Measurements from ENCODE around the gene PCBP2.
"Not testable (repeated sequence)": the region's sequence is repeated elsewhere in the genome, so short reads cannot be mapped to it uniquely, and the experiment has no call there.

Gene PCBP2

DNA sequence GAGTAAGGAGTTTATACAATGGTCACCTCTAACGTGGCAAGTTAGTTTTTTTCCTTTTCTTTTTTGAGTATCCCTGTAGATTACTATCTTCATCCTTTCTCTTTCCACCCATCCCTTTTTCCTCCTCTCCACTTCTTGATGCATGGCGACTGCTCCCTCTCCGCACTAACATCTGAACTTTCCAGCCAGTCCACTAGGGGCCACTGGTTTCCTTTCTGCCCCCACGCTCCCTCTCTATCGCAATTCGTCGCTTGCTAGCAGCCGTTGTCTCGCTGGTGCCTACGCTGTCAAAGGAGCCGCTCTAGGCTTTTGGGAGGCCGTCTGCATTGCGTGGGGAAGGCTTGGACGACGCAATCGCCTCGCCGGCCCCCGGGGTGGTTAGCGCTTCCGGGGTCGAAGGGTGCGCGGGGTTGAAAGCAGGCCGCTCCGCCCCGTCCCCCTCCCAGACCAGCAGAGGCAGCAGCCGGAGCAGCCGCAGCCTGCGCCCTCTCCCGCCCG is at the start of gene PCBP2:
Gene PCBP2 (plus strand): TSS at position 442 of the 498 bp plus-strand sequence. CDS start 2,699 bp downstream, outside the sequence.
- DNase-seq (ENCODE audit: low read depth in 1 of 2, low spot score in 1 of 2) = peak; percentile 92 to 97

DNA sequence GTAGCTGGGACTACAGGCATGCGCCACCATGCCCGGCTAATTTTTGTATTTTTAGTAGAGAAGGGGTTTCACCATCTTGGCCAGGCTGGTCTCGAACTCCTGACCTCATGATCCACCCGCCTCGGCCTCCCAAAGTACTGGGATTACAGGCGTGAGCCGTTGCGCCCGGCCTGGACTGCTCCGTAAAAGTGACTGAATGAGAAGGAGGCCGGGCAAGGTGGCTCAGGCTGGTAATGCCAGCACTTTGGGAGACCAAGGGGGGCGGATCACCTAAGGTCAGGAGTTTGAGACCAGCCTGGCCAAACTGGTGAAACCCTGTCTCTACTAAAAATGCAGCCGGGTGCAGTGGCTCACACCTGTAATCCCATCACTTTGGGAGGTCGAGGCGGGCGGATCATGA is 49.6 kb upstream of the PCBP2 start:
- DNase-seq (ENCODE audit: low read depth in 1 of 2, low spot score in 1 of 2) = not testable (repeated sequence)

GRCh38 chr12:53402871-53403270 is 49.0 kb upstream of the PCBP2 start:
- DNase-seq (ENCODE audit: low read depth in 1 of 2, low spot score in 1 of 2) = no peak

- no peak for DNase-seq (ENCODE audit: low read depth in 1 of 2, low spot score in 1 of 2)
Observed at GRCh38 chr12:53410951-53411350, 41.0 kb upstream of the PCBP2 start.

DNA sequence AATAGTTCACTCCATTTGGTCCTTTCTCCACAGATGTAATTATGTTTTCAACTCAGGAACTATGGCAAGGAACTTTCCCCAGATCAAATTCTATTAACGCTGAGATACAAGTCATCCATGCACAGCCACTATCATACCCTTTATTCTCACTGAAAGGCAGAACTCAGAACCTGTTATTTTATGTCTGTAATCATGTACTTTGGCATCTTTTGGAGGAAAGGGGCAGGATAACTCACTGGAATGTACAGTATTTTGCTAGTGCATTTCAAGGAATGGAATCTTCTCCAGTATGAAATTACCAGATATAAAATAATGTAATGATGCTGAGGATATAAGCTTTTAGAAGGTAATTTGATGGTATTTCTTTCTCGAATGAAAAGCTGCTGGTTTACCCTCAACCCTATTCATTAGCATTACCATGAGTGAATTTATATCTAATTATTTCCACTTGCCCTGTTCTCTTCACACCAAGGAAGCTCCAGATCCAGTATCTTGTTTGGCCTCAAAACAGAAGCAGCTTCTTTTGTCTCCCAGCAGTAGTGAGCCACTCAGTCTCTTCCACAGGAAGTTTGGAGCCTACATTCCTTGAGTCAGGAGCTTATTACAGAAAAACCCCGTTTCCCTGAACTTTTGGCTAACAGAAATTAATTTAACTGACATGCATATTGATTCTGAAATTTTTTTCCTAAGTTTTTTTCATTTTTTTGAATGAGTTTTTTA is 38.3 kb upstream of the PCBP2 start:
- DNase-seq (ENCODE audit: low read depth in 1 of 2, low spot score in 1 of 2) = no peak

- no peak for DNase-seq (ENCODE audit: low read depth in 1 of 2, low spot score in 1 of 2)
Observed at GRCh38 chr12:53414756-53415417, 37.0 kb upstream of the PCBP2 start.

- not testable (repeated sequence) for DNase-seq (ENCODE audit: low read depth in 1 of 2, low spot score in 1 of 2)
Observed at GRCh38 chr12:53415752-53416389, 36.0 kb upstream of the PCBP2 start.

DNA sequence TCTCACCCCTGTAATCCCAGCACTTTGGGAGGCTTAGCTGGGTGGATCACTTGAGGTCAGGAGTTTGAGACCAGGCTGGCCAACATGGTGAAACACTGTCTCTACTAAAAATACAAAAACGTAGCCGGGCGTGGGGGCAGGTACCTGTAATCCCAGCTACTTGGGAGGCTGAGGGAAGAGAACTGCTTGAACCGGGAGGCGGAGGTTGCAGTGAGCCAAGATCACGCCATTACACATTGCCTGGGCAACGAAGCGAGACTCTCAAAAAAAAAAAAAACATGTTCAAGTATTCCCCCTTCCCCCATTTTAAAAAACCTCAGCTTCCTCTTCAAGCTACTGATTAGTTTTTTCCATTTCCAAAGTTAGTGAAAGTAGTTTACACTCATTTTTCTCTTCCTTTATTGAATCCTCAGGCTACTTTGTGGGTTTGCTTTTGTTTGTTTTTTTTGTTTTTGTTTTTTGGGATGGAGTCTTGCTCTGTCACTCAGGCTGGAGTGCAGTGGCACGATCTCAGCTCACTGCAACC is 34.5 kb upstream of the PCBP2 start:
- DNase-seq (ENCODE audit: low read depth in 1 of 2, low spot score in 1 of 2) = not testable (repeated sequence)

DNA sequence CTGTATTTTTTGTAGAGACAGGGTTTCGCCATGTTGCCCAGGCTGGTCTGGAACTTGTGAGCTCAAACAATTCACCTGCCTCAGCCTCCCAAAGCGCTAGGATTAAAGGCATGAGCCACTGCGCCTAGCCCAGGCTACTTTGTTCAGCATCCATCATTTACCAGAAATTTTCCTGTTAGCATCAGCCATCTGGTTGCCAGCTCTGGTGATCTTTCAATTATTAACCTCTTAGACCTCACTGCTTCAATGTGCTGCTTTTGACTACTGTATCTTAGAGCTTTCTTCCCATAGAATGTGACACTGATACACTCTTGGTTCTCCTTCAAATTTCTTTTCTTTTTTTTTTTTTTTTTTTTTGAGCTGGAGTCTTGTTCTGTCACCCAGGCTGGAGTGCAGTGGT is 33.7 kb upstream of the PCBP2 start:
- no peak for DNase-seq (ENCODE audit: low read depth in 1 of 2, low spot score in 1 of 2)

DNA sequence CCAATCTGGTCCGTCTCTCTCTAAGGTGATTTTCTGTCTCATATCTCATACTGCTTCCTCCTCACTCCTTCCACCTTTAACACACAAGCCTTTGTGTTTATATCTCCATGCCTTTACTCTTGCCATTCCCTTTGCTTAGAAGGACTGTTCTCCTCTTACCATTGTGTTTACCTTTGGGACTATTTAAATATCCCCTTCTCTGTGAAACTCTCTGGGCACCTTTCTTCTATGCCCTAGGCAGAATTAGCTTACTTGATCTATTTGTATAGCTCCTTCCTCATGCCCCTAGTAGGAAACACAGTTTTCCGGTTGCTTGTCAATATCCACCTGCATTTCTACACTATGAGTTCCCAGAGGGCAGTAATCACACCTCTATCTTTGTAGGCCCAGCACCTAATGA is 32.1 kb upstream of the PCBP2 start:
- no peak for DNase-seq (ENCODE audit: low read depth in 1 of 2, low spot score in 1 of 2)

- DNase-seq (ENCODE audit: low read depth in 1 of 2, low spot score in 1 of 2) = not testable (repeated sequence)
Observed at GRCh38 chr12:53422247-53422646, 29.7 kb upstream of the PCBP2 start.

- no peak for DNase-seq (ENCODE audit: low read depth in 1 of 2, low spot score in 1 of 2)
Observed at GRCh38 chr12:53423597-53423996, 28.3 kb upstream of the PCBP2 start, which contains the start of gene AMHR2. Gene AMHR2, plus strand, starts transcription at chr12:53423855. Its CDS starts 80 bp downstream, at chr12:53423935.

GRCh38 chr12:53424626-53425514 is 27.0 kb upstream of the PCBP2 start:
- DNase-seq (ENCODE audit: low read depth in 1 of 2, low spot score in 1 of 2) = no peak

- no peak for DNase-seq (ENCODE audit: low read depth in 1 of 2, low spot score in 1 of 2)
Observed at GRCh38 chr12:53425515-53426150, 26.3 kb upstream of the PCBP2 start.

DNA sequence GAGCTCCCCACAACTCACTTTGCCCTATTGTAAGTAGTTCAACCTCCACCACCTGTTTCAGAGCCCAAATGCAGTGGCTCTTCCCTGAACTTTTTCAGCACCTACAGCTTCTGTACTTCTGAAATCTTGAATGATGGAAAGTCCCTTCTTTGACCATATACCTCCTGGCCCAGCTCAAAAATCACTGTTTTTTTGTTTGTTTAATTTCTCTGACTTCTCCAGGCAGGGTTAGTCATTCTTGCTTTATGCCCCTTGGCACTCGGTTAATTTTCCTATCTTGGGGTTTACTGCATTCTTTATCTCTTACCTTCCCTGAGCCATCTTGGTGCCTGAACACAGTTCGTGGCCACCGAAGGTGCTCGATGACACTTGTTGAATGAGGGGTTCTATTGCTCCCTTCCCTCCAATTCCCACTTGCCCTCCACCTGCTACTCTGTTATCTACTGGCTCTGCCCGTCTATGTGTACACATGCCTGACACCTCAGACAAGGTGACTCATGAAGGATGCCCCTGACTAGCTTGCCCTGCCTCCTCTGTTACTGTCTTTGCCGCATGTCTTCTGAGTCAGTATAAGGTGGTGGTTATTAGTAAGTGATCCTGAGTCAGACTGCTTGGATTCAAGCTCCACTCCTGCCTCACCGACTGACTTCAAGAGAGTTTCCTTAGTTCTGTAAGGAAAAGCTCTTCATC is 23.9 kb upstream of the PCBP2 start:
- no peak for DNase-seq (ENCODE audit: low read depth in 1 of 2, low spot score in 1 of 2)

GRCh38 chr12:53428741-53429140 is 23.2 kb upstream of the PCBP2 start:
- DNase-seq (ENCODE audit: low read depth in 1 of 2, low spot score in 1 of 2) = no peak

DNA sequence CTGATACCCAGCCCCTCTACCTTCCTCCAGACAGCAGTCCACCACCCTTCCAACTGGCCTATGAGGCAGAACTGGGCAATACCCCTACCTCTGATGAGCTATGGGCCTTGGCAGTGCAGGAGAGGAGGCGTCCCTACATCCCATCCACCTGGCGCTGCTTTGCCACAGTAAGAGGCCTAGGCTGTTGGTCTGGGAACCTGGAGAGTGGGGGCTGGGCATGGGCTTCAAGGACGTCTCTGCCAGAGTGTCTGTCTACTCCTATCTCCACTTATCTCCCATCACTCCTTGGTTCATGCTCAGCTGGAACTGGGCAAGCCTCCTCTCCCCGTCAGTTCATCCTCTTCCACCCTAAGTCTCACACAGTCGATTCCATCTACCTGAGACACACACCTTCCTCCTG is 21.8 kb upstream of the PCBP2 start:
- no peak for DNase-seq (ENCODE audit: low read depth in 1 of 2, low spot score in 1 of 2)

GRCh38 chr12:53431187-53431586 is 20.7 kb upstream of the PCBP2 start:
- no peak for DNase-seq (ENCODE audit: low read depth in 1 of 2, low spot score in 1 of 2)

GRCh38 chr12:53435326-53435725 is 16.6 kb upstream of the PCBP2 start:
- not testable (repeated sequence) for DNase-seq (ENCODE audit: low read depth in 1 of 2, low spot score in 1 of 2)

GRCh38 chr12:53439582-53439981 is 12.3 kb upstream of the PCBP2 start:
- DNase-seq (ENCODE audit: low read depth in 1 of 2, low spot score in 1 of 2) = not testable (repeated sequence)

Measured in stimulated activated CD4-positive, alpha-beta T cell treated with anti-CD3 and anti-CD28 coated beads, Interleukin-15, amount 100 ng/mL, for 1 hour (primary cell).